ENCODE measurements around the gene ASB13.

ASB13 gene

GRCh38 chr10:5645944-5646617 lies 20.3 kb downstream of the ASB13 start:
- DNase-seq, result no peak

- no peak for DNase-seq
Measured at GRCh38 chr10:5645375-5645774, 21.0 kb downstream of the ASB13 start.

GRCh38 chr10:5644930-5645329 lies 21.5 kb downstream of the ASB13 start:
- no peak for DNase-seq

GRCh38 chr10:5643346-5644067 lies 22.9 kb downstream of the ASB13 start:
- no peak for DNase-seq

- no peak for DNase-seq
Measured at GRCh38 chr10:5641501-5641900, 24.9 kb downstream of the ASB13 start.

GRCh38 chr10:5640501-5640900 lies 25.9 kb downstream of the ASB13 start:
- DNase-seq, result no peak

GRCh38 chr10:5640036-5640435 lies 26.4 kb downstream of the ASB13 start:
- DNase-seq, result no peak

- DNase-seq, result no peak
Measured at GRCh38 chr10:5639066-5639465, 27.3 kb downstream of the ASB13 start.

GRCh38 chr10:5638494-5638893 lies 27.9 kb downstream of the ASB13 start:
- DNase-seq, result no peak

GRCh38 chr10:5634918-5635317 lies 31.5 kb downstream of the ASB13 start:
- peak; percentile 30 for DNase-seq

- no peak for DNase-seq
Measured at GRCh38 chr10:5633166-5633749, 33.1 kb downstream of the ASB13 start.

GRCh38 chr10:5632446-5632845 lies 33.9 kb downstream of the ASB13 start:
- DNase-seq, result no peak

- DNase-seq, result no peak
Measured at GRCh38 chr10:5631936-5632335, 34.5 kb downstream of the ASB13 start.

- DNase-seq, result no peak
Measured at GRCh38 chr10:5630112-5630436, 36.3 kb downstream of the ASB13 start.

GRCh38 chr10:5629303-5630111 lies 36.9 kb downstream of the ASB13 start:
- DNase-seq, result no peak

GRCh38 chr10:5628451-5629302 lies 37.7 kb downstream of the ASB13 start:
- DNase-seq, result no peak

GRCh38 chr10:5627486-5628044 lies 38.8 kb downstream of the ASB13 start:
- DNase-seq, result no peak

- peak; percentile 24 for DNase-seq
Measured at GRCh38 chr10:5625992-5626777, 40.2 kb downstream of the ASB13 start.

- DNase-seq, result no peak
Measured at GRCh38 chr10:5624701-5625100, 41.7 kb downstream of the ASB13 start.

- DNase-seq, result peak; percentile 68
Measured at GRCh38 chr10:5623081-5623748, 43.2 kb downstream of the ASB13 start.

Data from NCI-H510A (cell line).